Amygdala (tissue), 56 donors: Measurements from ENCODE around the gene TCF25.
A peak's percentile ranks its signal among the peaks of the same experiment; 100 is the strongest.
"Not testable (repeated sequence)": the region's sequence is repeated elsewhere in the genome, so short reads cannot be mapped to it uniquely, and the experiment has no call there.

ENCODE experiments used
- DNase-seq, 56 donors: peaks; one replicate each; lab custom pipeline; 2025; lab: John Stamatoyannopoulos, UW

Gene TCF25

GRCh38 chr16:89934611-89935553 is 61.5 kb downstream of the TCF25 start:
- no peak for DNase-seq

GRCh38 chr16:89935620-89936019 is 62.2 kb downstream of the TCF25 start:
- not testable (repeated sequence) for DNase-seq

DNA sequence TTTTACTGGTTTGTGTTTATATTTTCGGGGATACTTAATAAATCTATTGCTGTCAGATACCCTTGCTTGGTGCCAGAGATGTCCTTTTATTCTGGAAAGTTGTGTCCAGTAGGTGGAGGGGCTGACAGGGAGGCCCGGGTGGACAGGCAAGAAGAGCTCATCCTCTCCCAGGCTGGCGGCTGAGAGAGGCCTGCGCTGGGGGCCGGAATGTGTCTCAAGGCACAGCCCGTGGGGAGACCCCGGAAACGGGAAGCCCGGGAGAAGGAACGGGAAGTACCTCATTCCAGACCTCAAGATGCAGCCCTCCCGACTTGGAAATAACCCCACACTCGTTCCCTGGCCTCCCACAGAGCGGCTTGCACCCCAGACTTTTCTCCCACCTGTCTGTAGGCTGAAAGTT is 62.6 kb downstream of the TCF25 start:
- no peak for DNase-seq

- DNase-seq: no peak
Measured at GRCh38 chr16:89936508-89936907, 63.1 kb downstream of the TCF25 start.

- DNase-seq: no peak
Measured at GRCh38 chr16:89936981-89937380, 63.6 kb downstream of the TCF25 start.

GRCh38 chr16:89938175-89938885 is 64.9 kb downstream of the TCF25 start:
- DNase-seq: no peak

DNA sequence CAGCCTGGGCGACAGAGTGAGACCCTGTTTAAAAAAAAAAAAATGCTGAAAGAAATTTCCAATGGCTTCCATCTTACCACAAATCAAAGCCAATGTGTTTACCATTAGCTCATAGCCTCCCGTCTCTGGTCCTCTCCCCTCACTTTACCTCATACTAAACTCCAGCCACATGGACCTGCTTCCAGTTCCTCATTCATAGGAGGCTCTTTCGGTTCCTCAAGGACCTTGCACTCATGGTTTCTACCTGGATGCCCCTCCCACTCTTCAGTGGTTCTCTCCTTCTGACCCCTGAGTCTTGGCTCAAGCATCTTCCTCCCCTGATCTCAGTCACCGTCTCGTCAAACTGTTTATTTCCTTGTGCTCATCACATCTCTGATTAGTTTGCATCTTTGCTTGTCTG is 71.4 kb downstream of the TCF25 start:
- no peak for DNase-seq

- DNase-seq: no peak
Measured at GRCh38 chr16:89945654-89946053, 72.3 kb downstream of the TCF25 start.

- DNase-seq: no peak
Measured at GRCh38 chr16:89946515-89946914, 73.1 kb downstream of the TCF25 start.

DNA sequence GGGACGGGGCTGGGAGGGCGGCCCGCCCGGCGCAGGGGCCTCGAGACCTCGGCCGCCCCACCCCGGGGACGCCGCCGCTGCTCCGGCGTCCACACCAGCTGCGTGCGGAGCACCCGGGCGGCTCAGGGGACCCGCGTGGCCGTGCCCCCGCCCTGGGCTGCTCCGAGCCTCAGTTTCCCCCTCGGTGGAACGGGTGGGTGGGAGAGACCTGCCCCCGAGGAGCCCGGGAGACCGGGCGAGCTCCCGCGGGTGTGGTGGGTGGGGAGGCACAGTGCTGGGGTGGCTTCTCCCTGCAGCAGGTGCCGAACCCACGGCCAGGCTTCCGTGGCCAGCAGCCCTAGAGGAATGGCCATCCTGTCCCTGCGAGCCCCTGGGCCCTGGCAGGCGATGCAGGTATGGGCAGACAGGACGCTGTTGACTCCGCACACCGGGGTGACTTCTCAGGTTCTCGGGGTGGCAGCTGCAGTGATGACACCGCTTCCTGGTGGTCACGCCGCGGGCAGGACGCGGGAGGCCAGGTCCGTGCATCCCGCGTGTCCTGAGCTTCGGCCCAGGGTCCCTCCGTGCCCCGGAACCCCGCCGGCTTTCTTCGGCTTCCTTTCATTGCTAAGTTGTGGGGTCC is 75.8 kb downstream of the TCF25 start:
- peak in 2 of 56 donors; percentile 10 for DNase-seq

DNA sequence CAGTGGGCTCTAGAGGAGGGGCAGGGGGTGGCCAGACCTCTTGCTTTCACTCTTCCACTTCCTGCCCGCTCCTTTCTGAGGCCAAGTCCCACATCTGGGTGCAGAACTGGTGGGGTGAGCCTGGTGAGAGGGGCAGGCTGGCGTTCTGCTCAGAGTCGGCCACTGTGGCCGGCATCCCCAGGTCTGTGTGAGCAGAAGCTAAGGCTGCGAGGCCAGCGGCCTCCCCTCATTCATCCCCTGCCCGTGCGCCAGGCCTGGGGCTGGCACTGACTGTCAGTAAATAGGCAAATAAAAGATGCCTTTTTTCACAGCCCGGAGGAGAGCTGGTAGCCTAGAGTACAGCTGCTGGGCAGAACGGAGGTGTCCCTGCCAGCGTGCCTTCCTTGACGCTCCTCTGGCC is 76.4 kb downstream of the TCF25 start:
- DNase-seq: peak in 7 of 56 donors; percentile 6 to 28 (median 14)

DNA sequence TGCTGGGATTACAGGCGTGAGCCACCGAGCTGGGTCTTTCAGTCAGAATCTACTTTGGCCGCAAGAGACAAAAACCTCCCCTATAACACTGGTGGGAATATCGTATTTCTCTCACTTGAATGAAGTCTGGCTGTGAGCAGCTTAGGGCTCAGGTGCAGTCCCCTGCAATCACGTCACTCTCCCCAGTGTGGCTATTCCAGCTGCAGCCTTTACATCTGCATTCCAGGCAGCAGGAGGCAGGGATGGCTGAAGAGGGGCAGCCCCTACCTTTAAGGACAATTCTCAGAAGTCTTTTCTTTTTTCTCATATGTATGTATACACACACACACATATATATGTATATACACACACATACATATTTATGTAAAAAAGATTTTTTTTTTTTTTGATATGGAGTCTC is 78.1 kb downstream of the TCF25 start:
- DNase-seq: no peak

DNA sequence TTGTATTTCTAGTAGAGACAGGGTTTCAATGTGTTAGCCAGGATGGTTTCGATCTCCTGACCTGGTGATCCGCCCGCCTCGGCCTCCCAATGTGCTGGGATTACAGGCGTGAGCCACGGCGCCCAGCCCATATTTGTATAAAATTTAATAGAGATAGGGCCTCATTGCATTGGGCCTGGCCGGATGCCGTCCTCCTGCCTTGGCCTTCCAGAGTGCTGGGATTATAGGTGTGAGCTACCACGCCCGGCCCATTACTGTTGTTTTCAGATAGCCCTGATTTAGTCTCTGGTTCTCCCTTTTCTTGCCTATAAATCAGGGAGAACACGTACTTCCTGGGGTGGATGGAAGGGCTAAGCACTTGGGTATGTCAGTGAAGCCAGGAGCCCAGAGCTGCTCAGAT is 78.7 kb downstream of the TCF25 start:
- no peak for DNase-seq

DNA sequence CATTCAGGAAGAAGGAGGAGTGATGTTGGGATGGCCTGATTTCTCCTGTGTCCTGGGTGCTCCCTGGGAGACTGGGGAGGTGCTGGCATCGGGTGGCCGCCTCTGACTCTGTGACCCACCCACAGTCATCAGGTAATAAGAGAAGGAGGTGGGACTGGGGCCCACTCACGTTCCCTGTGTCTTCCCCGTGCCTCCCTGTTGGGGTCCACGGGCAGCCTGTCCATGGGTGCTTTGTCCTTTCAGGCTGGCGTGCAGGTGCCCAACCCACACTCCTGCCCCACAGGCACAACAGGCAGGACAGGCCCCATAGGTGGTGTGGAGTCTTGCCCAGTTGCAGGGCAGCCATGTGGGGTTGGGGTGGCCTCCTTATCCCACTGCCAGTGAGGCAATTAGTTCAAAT is 79.2 kb downstream of the TCF25 start:
- DNase-seq: no peak

GRCh38 chr16:89953671-89954406 is 80.4 kb downstream of the TCF25 start:
- no peak for DNase-seq

DNA sequence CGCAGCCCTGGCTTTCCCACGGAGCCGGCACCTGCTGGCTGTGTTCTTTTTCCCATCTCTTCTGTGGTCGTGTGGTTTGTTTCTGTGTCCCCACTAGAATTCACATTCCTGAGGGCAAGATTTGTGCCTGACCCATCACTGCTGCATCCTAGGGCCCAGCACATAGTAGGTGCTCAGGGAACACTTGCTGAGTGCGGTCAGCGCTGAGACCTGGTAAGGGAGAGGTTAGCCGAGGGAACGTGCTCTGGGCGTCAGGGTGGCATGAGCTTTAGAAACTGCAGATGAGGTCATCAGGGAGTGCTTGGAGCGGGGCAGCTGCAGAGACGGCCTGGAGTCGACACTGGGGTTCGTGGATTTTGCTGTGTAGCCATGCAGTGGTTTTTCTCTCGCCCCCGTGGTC is 81.1 kb downstream of the TCF25 start:
- DNase-seq: no peak

DNA sequence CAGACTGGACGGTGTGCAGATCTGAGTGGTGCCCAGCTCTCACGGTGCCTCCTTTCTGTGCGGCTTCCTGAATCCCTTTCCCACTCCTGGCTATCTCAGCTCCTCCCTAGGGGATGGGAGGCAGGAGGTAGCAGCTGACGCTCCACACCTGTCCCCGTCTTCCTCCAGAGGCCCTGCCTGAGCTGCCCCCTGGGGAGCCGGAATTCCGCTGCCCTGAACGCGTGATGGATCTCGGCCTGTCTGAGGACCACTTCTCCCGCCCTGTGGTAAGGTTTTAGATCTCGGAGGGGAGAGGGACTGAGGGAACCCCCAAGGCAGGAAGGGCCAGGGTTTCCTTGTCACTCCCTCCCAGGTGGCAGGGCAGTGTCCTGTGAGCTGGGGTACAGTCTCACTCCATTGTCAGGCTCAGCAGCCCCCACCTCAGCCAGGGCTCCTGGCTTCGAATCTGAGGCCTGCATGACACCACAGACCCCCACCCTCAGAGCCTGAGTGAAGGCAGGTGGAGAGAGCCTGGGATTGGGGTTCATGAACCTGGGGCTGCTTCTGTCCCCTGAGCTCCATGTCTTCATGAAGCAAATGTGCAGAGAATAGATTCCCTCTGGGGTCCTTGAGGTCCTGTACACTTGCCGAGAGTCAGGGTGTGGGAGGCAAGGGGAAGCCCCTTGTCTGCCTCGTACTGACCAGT is 81.8 kb downstream of the TCF25 start:
- DNase-seq: no peak

- no peak for DNase-seq
Measured at GRCh38 chr16:89956505-89957215, 83.3 kb downstream of the TCF25 start.

GRCh38 chr16:89957216-89957785 is 83.9 kb downstream of the TCF25 start:
- DNase-seq: no peak
